ENCODE results near the gene MYL5. TPM values are rescaled to one million over a fixed set of nuclear protein-coding genes. Genes with fewer than 3 reads are reported as not detected.
A peak's percentile ranks its signal among the peaks of the same experiment; 100 is the strongest.
"Not testable (repeated sequence)": the region's sequence is repeated elsewhere in the genome, so short reads cannot be mapped to it uniquely, and the experiment has no call there.

The MYL5 gene
- total RNA-seq, 3 donors from 2014 or later: 13.7 to 16.0 (median 15.1) TPM

- H3K27me3 Mint-ChIP-seq (ENCODE audit: low read depth); H3K9me3 Mint-ChIP-seq; H3K4me3 Mint-ChIP-seq; ATAC-seq; DNase-seq: not testable (repeated sequence)
- Mint-ChIP-seq H3K36me3 (ENCODE audit: insufficient read depth) (peaks cover 15% of the 10 kb centered on the region), H3K4me1 (ENCODE audit: low read depth) (peaks cover 14% of the 10 kb centered on the region)
Observed at GRCh38 chr4:668219-668618, 6.1 kb upstream of the MYL5 start.

GRCh38 chr4:669806-670559 lies 4.4 kb upstream of the MYL5 start:
- not testable (repeated sequence) for H3K4me3 Mint-ChIP-seq; H3K27me3 Mint-ChIP-seq (ENCODE audit: low read depth); DNase-seq; ATAC-seq; H3K9me3 Mint-ChIP-seq
- H3K4me1 Mint-ChIP-seq (ENCODE audit: low read depth): peaks cover 10% of the 10 kb centered on the region
- H3K36me3 Mint-ChIP-seq (ENCODE audit: insufficient read depth): peaks cover 16% of the 10 kb centered on the region

- no peak for ATAC-seq
- Mint-ChIP-seq H3K9me3 (no peaks in the 10 kb centered on the region), H3K27me3 (ENCODE audit: low read depth) (no peaks in the 10 kb centered on the region), H3K36me3 (ENCODE audit: insufficient read depth) (peaks cover 16% of the 10 kb centered on the region), H3K4me1 (ENCODE audit: low read depth) (peaks cover 10% of the 10 kb centered on the region), H3K4me3 (peak overlapping the region; percentile 21)
- no peak for DNase-seq
Observed at GRCh38 chr4:671769-672168, 2.6 kb upstream of the MYL5 start.

GRCh38 chr4:673349-674091 lies 822 bp upstream of the MYL5 start:
- H3K4me1 Mint-ChIP-seq (ENCODE audit: low read depth): peaks cover 10% of the 10 kb centered on the region
- peak overlapping the region; percentile 86 for H3K4me3 Mint-ChIP-seq
- H3K27me3 Mint-ChIP-seq (ENCODE audit: low read depth): no peaks in the 10 kb centered on the region
- H3K9me3 Mint-ChIP-seq: no peaks in the 10 kb centered on the region
- ATAC-seq (no peak), DNase-seq (no peak)
- H3K36me3 Mint-ChIP-seq (ENCODE audit: insufficient read depth): peaks cover 16% of the 10 kb centered on the region

- ATAC-seq: peak; percentile 3 to 5
- peaks cover 16% of the 10 kb centered on the region for H3K36me3 Mint-ChIP-seq (ENCODE audit: insufficient read depth)
- no peaks in the 10 kb centered on the region for H3K27me3 Mint-ChIP-seq (ENCODE audit: low read depth)
- H3K4me1 Mint-ChIP-seq (ENCODE audit: low read depth): peaks cover 11% of the 10 kb centered on the region
- H3K4me3 Mint-ChIP-seq: peak overlapping the region; percentile 86
- no peak for DNase-seq
- no peaks in the 10 kb centered on the region for H3K9me3 Mint-ChIP-seq
Observed at GRCh38 chr4:675036-675882, 917 bp downstream of the MYL5 start.

- ATAC-seq: no peak
- DNase-seq: no peak
- no peaks in the 10 kb centered on the region for H3K27me3 Mint-ChIP-seq (ENCODE audit: low read depth)
- peaks cover 18% of the 10 kb centered on the region for H3K4me1 Mint-ChIP-seq (ENCODE audit: low read depth)
- peaks cover 8% of the 10 kb centered on the region for H3K36me3 Mint-ChIP-seq (ENCODE audit: insufficient read depth)
- H3K9me3 Mint-ChIP-seq: no peaks in the 10 kb centered on the region
- peak overlapping the region; percentile 86 for H3K4me3 Mint-ChIP-seq
Observed at GRCh38 chr4:675980-676870, 1.9 kb downstream of the MYL5 start.

DNA sequence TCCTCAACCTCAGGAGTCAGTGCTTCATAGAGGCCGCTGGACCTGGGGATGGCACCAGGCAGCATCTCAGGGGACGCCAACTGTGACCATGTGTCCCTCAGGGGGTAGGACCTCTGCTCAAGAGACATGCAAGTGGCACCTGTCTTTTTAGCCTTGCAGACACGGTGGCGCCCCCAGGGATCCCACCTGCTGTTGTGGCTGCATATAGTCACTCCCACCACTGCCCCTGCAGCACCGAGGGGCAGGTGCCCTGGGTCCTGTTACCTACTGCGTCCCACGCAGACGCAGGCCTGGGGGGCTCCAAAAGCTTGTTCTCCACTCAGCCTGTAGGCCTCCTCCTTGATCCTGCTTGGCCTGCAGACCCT lies 2.5 kb downstream of the MYL5 start:
- no peak overlapping the region for H3K4me3 Mint-ChIP-seq

DNA sequence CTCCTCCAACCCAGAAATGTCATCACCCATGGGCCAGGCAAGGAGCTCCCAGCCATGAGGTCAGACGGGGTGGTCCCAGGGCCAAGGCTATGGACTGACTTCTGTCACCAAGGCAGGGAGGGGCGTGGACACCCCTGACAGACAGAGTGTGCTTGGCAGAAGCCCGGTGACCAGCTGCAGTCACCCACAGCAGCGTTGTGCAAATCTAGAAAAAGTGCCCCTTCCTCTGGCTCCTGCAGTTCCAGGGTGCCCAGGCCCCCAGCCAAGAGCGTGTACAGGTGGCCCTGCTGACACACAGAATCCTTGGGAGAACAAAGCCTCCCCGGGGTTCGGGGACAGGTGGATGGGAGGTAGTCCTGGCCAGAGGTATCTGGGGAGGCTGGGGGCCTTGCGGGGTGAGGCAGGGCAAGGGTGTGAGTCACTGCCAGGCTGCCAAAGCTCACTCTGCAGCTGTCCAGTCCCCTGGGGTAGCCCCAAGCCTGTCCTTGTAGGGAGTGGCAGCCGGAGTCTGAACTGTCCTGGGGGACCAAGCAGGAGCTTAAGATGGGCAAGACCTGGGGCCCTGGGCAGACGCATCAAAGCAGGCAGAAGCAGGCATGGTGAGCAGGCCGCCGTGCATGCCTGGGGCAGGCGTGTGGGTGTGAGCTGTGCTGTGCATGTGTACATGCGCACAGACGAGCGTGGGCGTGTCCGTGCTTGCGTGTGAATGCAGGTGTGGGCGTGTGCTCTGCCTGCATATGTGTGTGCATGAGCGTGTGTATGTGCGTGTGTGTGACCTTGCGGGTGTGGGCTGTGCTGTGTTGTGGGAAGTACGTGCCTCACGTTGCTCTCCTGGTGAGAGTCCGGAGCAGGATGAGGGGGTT lies 3.3 kb downstream of the MYL5 start:
- Mint-ChIP-seq H3K36me3 (ENCODE audit: insufficient read depth) (peaks cover 4% of the 10 kb centered on the region), H3K4me3 (no peak overlapping the region), H3K27me3 (ENCODE audit: low read depth) (no peaks in the 10 kb centered on the region), H3K4me1 (ENCODE audit: low read depth) (peaks cover 18% of the 10 kb centered on the region), H3K9me3 (no peaks in the 10 kb centered on the region)
- DNase-seq (no peak), ATAC-seq (no peak)

More for the DNA sequence above, 2.5 kb downstream of the MYL5 start:
- Mint-ChIP-seq H3K36me3 (ENCODE audit: insufficient read depth) (peaks cover 8% of the 10 kb centered on the region), H3K27me3 (ENCODE audit: low read depth) (no peaks in the 10 kb centered on the region), H3K9me3 (no peaks in the 10 kb centered on the region), H3K4me1 (ENCODE audit: low read depth) (peaks cover 18% of the 10 kb centered on the region)
- DNase-seq: no peak
- no peak for ATAC-seq

GRCh38 chr4:678331-679103 lies 4.2 kb downstream of the MYL5 start:
- Mint-ChIP-seq H3K4me1 (ENCODE audit: low read depth) (peaks cover 13% of the 10 kb centered on the region), H3K36me3 (ENCODE audit: insufficient read depth) (no peaks in the 10 kb centered on the region), H3K9me3 (no peaks in the 10 kb centered on the region), H3K27me3 (ENCODE audit: low read depth) (no peaks in the 10 kb centered on the region), H3K4me3 (no peak overlapping the region)
- DNase-seq (no peak), ATAC-seq (no peak)

- Mint-ChIP-seq H3K9me3 (no peaks in the 10 kb centered on the region), H3K27me3 (ENCODE audit: low read depth) (no peaks in the 10 kb centered on the region), H3K4me1 (ENCODE audit: low read depth) (peaks cover 16% of the 10 kb centered on the region), H3K4me3 (no peak overlapping the region), H3K36me3 (ENCODE audit: insufficient read depth) (no peaks in the 10 kb centered on the region)
- ATAC-seq (no peak), DNase-seq (no peak)
Observed at GRCh38 chr4:679104-679481, 4.8 kb downstream of the MYL5 start.

GRCh38 chr4:679629-680028 lies 5.3 kb downstream of the MYL5 start:
- Mint-ChIP-seq H3K4me1 (ENCODE audit: low read depth) (peaks cover 16% of the 10 kb centered on the region), H3K36me3 (ENCODE audit: insufficient read depth) (no peaks in the 10 kb centered on the region), H3K27me3 (ENCODE audit: low read depth) (no peaks in the 10 kb centered on the region), H3K4me3 (no peak overlapping the region), H3K9me3 (no peaks in the 10 kb centered on the region)
- ATAC-seq (no peak), DNase-seq (no peak)

DNA sequence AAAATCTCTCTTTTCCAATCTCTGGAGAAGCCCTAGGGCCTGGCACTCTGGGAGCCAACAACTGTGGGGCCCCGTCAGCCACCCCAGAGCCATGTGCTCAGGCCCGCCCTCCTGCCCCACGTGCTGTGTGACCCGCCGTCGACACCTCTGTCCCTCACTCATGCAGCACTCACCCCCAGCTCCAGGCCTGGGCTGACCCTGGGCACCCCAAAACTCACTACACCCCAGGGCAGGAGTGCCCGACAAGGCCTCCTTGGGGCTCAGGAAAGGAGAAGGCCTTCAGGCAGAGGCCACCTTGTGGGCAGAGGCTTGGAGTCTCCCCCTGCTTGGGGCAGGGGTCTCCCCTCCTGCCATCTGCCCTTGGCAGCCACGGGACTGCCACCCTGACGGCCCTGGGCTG lies 5.7 kb downstream of the MYL5 start:
- Mint-ChIP-seq H3K9me3 (no peaks in the 10 kb centered on the region), H3K27me3 (ENCODE audit: low read depth) (no peaks in the 10 kb centered on the region), H3K4me3 (peak overlapping the region; percentile 71), H3K36me3 (ENCODE audit: insufficient read depth) (no peaks in the 10 kb centered on the region), H3K4me1 (ENCODE audit: low read depth) (peaks cover 16% of the 10 kb centered on the region)
- DNase-seq: no peak
- no peak for ATAC-seq
